Measurements from ENCODE around the gene COL4A4.

The COL4A4 gene

GRCh38 chr2:227153307-227153706 lies 10.7 kb downstream of the COL4A4 start:
- in situ Hi-C loops (cut with MboI; ENCODE audit: low sequenced_read_pairs, unreplicated experiment) = no loop called here
- TF ChIP-seq CTCF (IDR thresholded peaks at IDR 0.05; ENCODE audit: borderline replicate concordance, control extremely low read depth, extremely low read depth, insufficient read depth, missing control alignments) = no peak
- no peak for DNase-seq (ENCODE audit: low spot score)

- in situ Hi-C loops (cut with MboI; ENCODE audit: low sequenced_read_pairs, unreplicated experiment) = no loop called here
- no peak for DNase-seq (ENCODE audit: low spot score)
- no peak for TF ChIP-seq CTCF (IDR thresholded peaks at IDR 0.05; ENCODE audit: borderline replicate concordance, control extremely low read depth, extremely low read depth, insufficient read depth, missing control alignments)
Observed at GRCh38 chr2:227152093-227152766, 11.8 kb downstream of the COL4A4 start.

- in situ Hi-C loops (cut with MboI; ENCODE audit: low sequenced_read_pairs, unreplicated experiment) = no loop called here
- no peak for TF ChIP-seq CTCF (IDR thresholded peaks at IDR 0.05; ENCODE audit: borderline replicate concordance, control extremely low read depth, extremely low read depth, insufficient read depth, missing control alignments)
- DNase-seq (ENCODE audit: low spot score) = no peak
Observed at GRCh38 chr2:227150222-227150936, 13.6 kb downstream of the COL4A4 start.

GRCh38 chr2:227148106-227148505 lies 15.9 kb downstream of the COL4A4 start:
- no peak for DNase-seq (ENCODE audit: low spot score)
- in situ Hi-C loops (cut with MboI; ENCODE audit: low sequenced_read_pairs, unreplicated experiment) = loop anchor here (25.0 kb wide), 2 partner anchors 89 to 614 kb away; no protein-coding TSS in a partner anchor
- no peak for TF ChIP-seq CTCF (IDR thresholded peaks at IDR 0.05; ENCODE audit: borderline replicate concordance, control extremely low read depth, extremely low read depth, insufficient read depth, missing control alignments)

- DNase-seq (ENCODE audit: low spot score) = no peak
- in situ Hi-C loops (cut with MboI; ENCODE audit: low sequenced_read_pairs, unreplicated experiment) = loop anchor here (25.0 kb wide), 2 partner anchors 90 to 615 kb away; no protein-coding TSS in a partner anchor
- no peak for TF ChIP-seq CTCF (IDR thresholded peaks at IDR 0.05; ENCODE audit: borderline replicate concordance, control extremely low read depth, extremely low read depth, insufficient read depth, missing control alignments)
Observed at GRCh38 chr2:227147023-227147422, 17.0 kb downstream of the COL4A4 start.

GRCh38 chr2:227146456-227146855 lies 17.5 kb downstream of the COL4A4 start:
- DNase-seq (ENCODE audit: low spot score) = no peak
- TF ChIP-seq CTCF (IDR thresholded peaks at IDR 0.05; ENCODE audit: borderline replicate concordance, control extremely low read depth, extremely low read depth, insufficient read depth, missing control alignments) = no peak
- in situ Hi-C loops (cut with MboI; ENCODE audit: low sequenced_read_pairs, unreplicated experiment) = loop anchor here (25.0 kb wide), 2 partner anchors 91 to 616 kb away; no protein-coding TSS in a partner anchor
